Right lobe of liver (tissue), 4 donors: ENCODE results near the gene NKX2-3.

Experiments
- POLR2A ChIP-seq: fragments of 450-650 bp; IDR thresholded peaks from one replicate; pipeline ENCODE4 v1.6.1; 2017; ENCODE audit warnings: antibody characterized with exemption, mild to moderate bottlenecking
- TF ChIP-seq, protein P1 (sequence below), 4 donors: fragments of 200-600 bp in 3 of 4; fragments of 450-650 bp in 1 of 4; IDR thresholded peaks; one replicate each; pipeline versions ENCODE4 v1.5.1 to v1.8.0; 2016 to 2022; ENCODE audit warnings: antibody characterized with exemption in 4 of 4, mild to moderate bottlenecking in 2 of 4
- donor health status: DM: no; HTN: no; CAD: no.
- donor health status: DM: no; HTN: no; CAD: no.
- donor health status: DM: no; HTN: yes; CAD: no.

DNA sequence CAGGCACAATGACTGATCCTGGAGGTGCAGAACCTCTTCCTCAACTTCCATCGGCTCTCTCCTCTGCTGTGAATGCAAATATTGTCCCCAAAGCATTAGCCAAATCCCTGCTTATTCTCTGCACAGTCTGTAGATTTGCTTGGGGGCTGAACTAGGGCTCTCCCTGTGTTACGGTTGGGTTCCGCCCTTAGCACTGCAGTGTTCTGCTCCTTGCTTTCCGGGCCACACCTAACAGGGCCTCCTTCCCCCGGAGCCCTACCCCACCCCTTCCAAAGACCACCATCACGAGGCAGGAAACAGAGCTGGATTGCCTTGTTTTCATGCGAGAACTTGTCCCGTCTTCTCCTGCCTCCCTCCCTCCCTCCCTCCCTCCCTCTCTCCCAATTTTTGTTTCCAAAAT, 50.9 kb downstream of the NKX2-3 start:
- no peak for TF ChIP-seq POLR2A
- TF ChIP-seq, protein P1, sequence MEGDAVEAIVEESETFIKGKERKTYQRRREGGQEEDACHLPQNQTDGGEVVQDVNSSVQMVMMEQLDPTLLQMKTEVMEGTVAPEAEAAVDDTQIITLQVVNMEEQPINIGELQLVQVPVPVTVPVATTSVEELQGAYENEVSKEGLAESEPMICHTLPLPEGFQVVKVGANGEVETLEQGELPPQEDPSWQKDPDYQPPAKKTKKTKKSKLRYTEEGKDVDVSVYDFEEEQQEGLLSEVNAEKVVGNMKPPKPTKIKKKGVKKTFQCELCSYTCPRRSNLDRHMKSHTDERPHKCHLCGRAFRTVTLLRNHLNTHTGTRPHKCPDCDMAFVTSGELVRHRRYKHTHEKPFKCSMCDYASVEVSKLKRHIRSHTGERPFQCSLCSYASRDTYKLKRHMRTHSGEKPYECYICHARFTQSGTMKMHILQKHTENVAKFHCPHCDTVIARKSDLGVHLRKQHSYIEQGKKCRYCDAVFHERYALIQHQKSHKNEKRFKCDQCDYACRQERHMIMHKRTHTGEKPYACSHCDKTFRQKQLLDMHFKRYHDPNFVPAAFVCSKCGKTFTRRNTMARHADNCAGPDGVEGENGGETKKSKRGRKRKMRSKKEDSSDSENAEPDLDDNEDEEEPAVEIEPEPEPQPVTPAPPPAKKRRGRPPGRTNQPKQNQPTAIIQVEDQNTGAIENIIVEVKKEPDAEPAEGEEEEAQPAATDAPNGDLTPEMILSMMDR (IDR thresholded peaks at IDR 0.05), result no peak
